Mucosa of descending colon (tissue), 3 donors: ENCODE results near the gene SEC23B. TPM values are rescaled to one million over a fixed set of nuclear protein-coding genes. Genes with fewer than 3 reads are reported as not detected.

Experiments
- ATAC-seq: fragments of 200-7000 bp; cut with Tn5 transposase; one replicate; pipeline ENCODE4 v1.9.1; 2020; ENCODE audit warnings: mild to moderate bottlenecking, moderate library complexity
- DNase-seq, 3 donors: peaks; one replicate each; pipeline ENCODE4 v3.0.0-alpha.2; 2020
- H3K36me3 ChIP-seq: fragments of 200-600 bp; one replicate; pipeline ENCODE4 v1.8.0; 2021; ENCODE audit warnings: low read depth, mild to moderate bottlenecking
- H3K4me1 ChIP-seq: fragments of 200-600 bp; one replicate; pipeline ENCODE4 v1.8.0; 2021; ENCODE audit warnings: low read depth, mild to moderate bottlenecking
- H3K4me3 ChIP-seq: fragments of 200-600 bp; one replicate; pipeline ENCODE4 v1.8.0; 2021; ENCODE audit warnings: mild to moderate bottlenecking
- H3K9me3 ChIP-seq: fragments of 200-600 bp; one replicate; pipeline ENCODE4 v1.8.0; 2021; ENCODE audit warnings: mild to moderate bottlenecking
- CTCF ChIP-seq: fragments of 200-600 bp; IDR thresholded peaks from one replicate; pipeline ENCODE4 v1.8.0; 2022; ENCODE audit warnings: antibody characterized with exemption, mild to moderate bottlenecking
- intact Hi-C, 2 donors: fragments of 100-400 bp; cut with DNase I in 1 of 2; cut with micrococcal nuclease in 1 of 2; formaldehyde crosslinking; loops; one replicate each; pipeline versions ENCODE4 v1.11.0 to v1.11.1; 2022; cut with DNase I, micrococcal nuclease
- long read RNA-seq, 2 donors: library from polyadenylated mRNA; unstranded; transcript quantifications; one replicate each; pipeline ENCODE4 v2.0.0, GENCODE V29; 2019 to 2021
- total RNA-seq, 3 donors: library from RNA; stranded (reverse); fragmentation: NEBNext Ultra II Directional in 2 of 3; extraction: Animal tissue kit (Norgen Biotek cat#: 25700) in 2 of 3; gene quantifications; one replicate each; pipeline versions ENCODE4 v1.2.1 to v1.2.4, GENCODE V29; 2021 to 2023
- donor health status: DM: no; HTN: no; CAD: no; lungs with moderate emphysema.
- donor health status: DM: no; HTN: no; CAD: no.
- donor health status: DM: no; HTN: yes; CAD: no.

Gene SEC23B
- 10 to 100 TPM; 32.4 to 54.3 (median 51.0) TPM for total RNA-seq
- long read RNA-seq, donor 1, transcript SEC23B-202 (20 exons, 3,464 nt), result minor isoform, 11 of 32 reads
- long read RNA-seq, donor 1, transcript SEC23B-204 (20 exons, 3,484 nt), result major isoform, 13 of 32 reads
- long read RNA-seq, donor 1, partial matches to known transcripts, result 5 of 32 reads
- long read RNA-seq, donor 1, other reads (novel, unspliced or antisense), result 2 of 32 reads
- long read RNA-seq, donor 2, transcript SEC23B-202 (20 exons, 3,464 nt), result major isoform, 12 of 22 reads
- long read RNA-seq, donor 2, partial matches to known transcripts, result 3 of 22 reads
- long read RNA-seq, donor 2, other reads (novel, unspliced or antisense), result 3 of 22 reads

- peak; percentile 98 for ATAC-seq
- no peak for TF ChIP-seq CTCF
- no peaks in the 10 kb centered on the region for H3K36me3 ChIP-seq
- intact Hi-C loops, result no loop called here
- no peaks in the 10 kb centered on the region for H3K9me3 ChIP-seq
- peak; percentile 98 to 99 (median 98) for DNase-seq
- peak within 1 kb of the TSS; percentile 50 for H3K4me3 ChIP-seq
- peaks cover 10% of the 10 kb centered on the region for H3K4me1 ChIP-seq
These were observed at the start of gene SEC23B for GRCh38 chr20:18507218-18508191. TSS of gene SEC23B (plus strand) at chr20:18507940. CDS start at chr20:18510836, 2,896 bp downstream.

GRCh38 chr20:18465536-18466200, 42.1 kb upstream of the SEC23B start:
- no peaks in the 10 kb centered on the region for H3K9me3 ChIP-seq
- H3K4me1 ChIP-seq, result peaks cover 10% of the 10 kb centered on the region
- DNase-seq, result no peak
- no peak for ATAC-seq
- no peak for TF ChIP-seq CTCF
- no peak overlapping the region for H3K4me3 ChIP-seq
- intact Hi-C loops, result no loop called here
- H3K36me3 ChIP-seq, result no peaks in the 10 kb centered on the region

GRCh38 chr20:18466574-18466893, 41.2 kb upstream of the SEC23B start:
- ATAC-seq (peak; percentile 40), DNase-seq (no peak)
- no peak for TF ChIP-seq CTCF
- Histone ChIP-seq H3K4me3 (peak overlapping the region; percentile 39), H3K36me3 (no peaks in the 10 kb centered on the region), H3K9me3 (no peaks in the 10 kb centered on the region), H3K4me1 (peaks cover 10% of the 10 kb centered on the region)
- intact Hi-C loops, result no loop called here

- TF ChIP-seq CTCF, result no peak
- peak within 1 kb of the TSS; percentile 39 for H3K4me3 ChIP-seq
- ATAC-seq (peak; percentile 100), DNase-seq (peak; percentile 97 to 98 (median 97))
- intact Hi-C loops, result no loop called here
- H3K4me1 ChIP-seq, result peaks cover 10% of the 10 kb centered on the region
- H3K36me3 ChIP-seq, result no peaks in the 10 kb centered on the region
- no peaks in the 10 kb centered on the region for H3K9me3 ChIP-seq
These were observed 40.6 kb upstream of the SEC23B start, which contains the start of the genes DZANK1 and POLR3F for GRCh38 chr20:18466894-18467730. TSS of gene DZANK1 (minus strand) at chr20:18467030. CDS start at chr20:18465358, 1,672 bp downstream. TSS of gene POLR3F (plus strand) at chr20:18467390. CDS start at chr20:18467507, 117 bp downstream.

- intact Hi-C loops, result no loop called here
- ATAC-seq (no peak), DNase-seq (no peak)
- no peak for TF ChIP-seq CTCF
- Histone ChIP-seq H3K9me3 (no peaks in the 10 kb centered on the region), H3K4me3 (no peak overlapping the region), H3K4me1 (no peaks in the 10 kb centered on the region), H3K36me3 (peaks cover 4% of the 10 kb centered on the region)
These were observed 30.5 kb upstream of the SEC23B start for GRCh38 chr20:18477218-18477617.
